GM21423 (cell line): ENCODE data around the gene MYO19.
"Not testable (repeated sequence)": the region's sequence is repeated elsewhere in the genome, so short reads cannot be mapped to it uniquely, and the experiment has no call there.

Experiments
- ATAC-seq: cut with Tn5 transposase; IDR thresholded peaks from one replicate; pipeline ENCODE4 v1.9.1; 2021; ENCODE audit warnings: mild to moderate bottlenecking, moderate library complexity; ENCODE audit not compliant: unreplicated experiment

MYO19 gene

DNA sequence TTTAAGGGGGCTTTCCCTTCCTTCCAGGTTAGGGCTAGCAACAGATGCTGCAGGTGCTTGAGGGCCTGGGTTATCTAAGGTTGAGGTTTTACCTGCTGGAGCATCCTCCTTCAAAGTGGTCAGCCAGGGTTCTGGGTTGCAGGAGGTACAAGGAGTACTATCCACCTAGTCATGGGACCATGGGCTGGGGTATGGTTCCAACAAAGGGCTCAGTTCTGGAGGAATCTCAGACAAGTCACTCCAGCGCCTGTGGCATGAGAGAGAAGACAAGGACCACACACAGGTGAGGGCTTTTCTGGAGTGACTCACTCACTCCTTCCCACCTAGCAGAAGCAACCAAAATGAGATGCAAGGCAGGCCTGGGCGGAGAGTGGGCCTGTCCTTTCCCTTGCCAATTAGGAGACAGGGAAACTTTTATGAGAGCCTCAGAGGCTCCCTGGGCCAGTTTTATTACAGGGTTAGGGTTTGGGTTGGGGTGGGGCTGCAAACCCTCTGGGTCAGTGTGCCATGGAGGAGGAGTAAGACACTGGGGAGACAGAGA, 2.2 kb downstream of the MYO19 start:
- no peak for ATAC-seq

- no peak for ATAC-seq
Measured at GRCh38 chr17:36529121-36529520, 5.5 kb downstream of the MYO19 start.

DNA sequence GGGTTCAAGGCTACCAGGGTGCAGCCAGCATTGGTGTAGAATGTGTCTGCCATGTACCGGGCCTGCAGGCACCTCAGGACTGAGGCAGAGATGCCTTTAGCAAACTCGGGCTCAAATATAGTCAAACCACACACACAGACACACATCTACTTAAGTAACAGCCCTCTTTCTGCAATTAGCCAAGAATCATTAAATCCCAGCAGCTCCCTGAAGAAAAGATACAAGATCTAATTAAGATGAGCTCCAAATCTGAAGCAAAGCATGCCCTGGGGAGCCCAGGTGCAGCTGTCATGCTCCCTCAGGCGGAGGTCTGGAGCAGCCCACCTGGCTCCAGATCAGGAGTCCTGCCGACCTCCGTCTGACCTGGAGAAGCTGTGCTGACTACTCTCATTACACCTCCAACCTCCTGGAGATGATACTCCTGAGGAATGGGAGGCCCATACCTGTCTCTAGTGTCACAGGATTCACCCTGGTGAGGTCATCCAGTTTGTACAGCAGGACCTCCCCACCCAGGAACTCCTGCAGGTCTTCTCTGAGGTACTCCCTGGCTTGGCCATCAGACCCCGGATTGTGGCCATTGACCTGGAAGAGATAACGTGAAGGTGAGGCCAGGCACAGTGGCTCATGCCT, 6.9 kb downstream of the MYO19 start:
- no peak for ATAC-seq

DNA sequence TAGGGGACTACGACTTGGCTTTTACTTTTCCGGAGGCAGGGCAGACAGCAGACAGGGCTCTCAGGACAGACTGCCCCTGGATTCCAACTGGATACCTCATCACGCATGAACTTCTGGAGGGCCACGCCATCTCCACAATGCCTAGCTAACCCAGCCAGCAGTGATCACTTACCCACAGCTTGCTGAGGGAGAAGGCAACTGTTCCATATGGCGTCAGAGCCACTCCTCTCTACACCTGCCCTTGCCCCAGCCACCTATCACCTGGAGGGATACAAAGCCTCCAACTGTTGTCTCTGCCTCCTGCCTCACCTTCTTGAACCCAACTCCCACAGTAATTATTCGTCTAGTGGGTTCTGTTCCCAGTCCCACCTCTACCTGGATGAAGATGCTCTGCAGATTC, 8.8 kb downstream of the MYO19 start:
- ATAC-seq: no peak

GRCh38 chr17:36525113-36525512, 9.6 kb downstream of the MYO19 start:
- no peak for ATAC-seq

DNA sequence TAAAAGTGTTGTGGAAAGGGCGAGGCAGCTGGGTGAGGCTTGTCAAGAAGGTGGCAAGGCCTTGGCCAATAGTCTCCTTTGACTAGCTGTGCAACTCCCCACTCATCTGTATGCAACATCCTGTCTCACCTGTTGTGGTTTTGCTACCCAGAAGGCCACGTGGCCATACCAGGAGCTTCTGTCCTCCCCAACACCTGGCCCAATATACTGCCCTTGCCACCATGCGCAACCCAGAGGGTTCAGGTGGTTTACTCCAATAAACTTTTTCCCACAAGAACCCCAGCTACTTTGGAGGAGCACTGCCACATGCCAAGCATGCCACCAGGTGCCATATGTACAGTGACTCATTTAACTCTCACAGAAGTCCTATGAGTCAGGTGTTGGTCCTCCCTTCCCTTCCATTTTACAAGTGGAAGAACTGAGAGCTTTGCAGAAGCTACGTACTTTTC, 10.2 kb downstream of the MYO19 start:
- ATAC-seq: no peak

DNA sequence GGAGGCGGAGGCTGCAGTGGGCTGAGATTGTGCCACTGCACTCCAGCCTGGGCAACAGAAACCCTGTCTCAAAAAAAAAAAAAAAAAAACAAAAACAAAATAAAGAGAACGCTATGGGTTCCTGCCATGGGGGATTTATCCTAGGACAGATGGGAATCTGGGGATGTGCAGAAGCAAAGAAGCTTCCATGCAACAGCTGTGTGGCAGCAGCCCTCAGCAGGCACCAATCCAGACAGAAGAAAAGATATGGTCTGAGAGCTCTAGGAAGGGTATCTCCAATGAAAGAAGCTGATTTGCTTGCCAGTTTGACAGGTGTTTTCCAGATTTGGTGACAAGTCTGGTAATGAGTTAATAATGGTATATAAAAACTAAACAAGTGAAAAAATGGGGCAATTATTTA, 11.6 kb downstream of the MYO19 start:
- no peak for ATAC-seq

- ATAC-seq: no peak
Measured at GRCh38 chr17:36515837-36516236, 18.8 kb downstream of the MYO19 start.

DNA sequence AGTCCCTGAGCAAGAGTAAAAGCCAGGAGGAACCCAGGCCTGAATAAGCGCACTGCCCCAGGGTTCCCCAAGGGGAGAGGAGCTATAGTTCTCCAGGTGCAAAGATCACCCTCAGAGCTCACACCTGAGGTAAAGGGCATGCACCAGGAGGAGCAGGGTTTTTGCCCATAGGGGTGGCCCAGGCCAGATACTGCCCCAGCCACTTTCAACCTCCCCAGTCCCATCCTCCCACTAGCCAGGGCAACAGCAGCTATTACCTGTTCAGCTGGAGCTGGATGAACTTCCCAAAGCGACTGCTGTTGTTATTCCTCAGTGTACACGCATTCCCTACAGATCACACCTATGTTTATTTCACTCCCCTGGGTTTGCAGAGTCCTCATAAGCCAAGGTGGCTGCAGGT, 19.8 kb downstream of the MYO19 start:
- ATAC-seq: no peak

- no peak for ATAC-seq
Measured at GRCh38 chr17:36512641-36513040, 22.0 kb downstream of the MYO19 start.

GRCh38 chr17:36511216-36511615, 23.5 kb downstream of the MYO19 start:
- ATAC-seq: no peak

- no peak for ATAC-seq
Measured at GRCh38 chr17:36510636-36511035, 24.0 kb downstream of the MYO19 start.

DNA sequence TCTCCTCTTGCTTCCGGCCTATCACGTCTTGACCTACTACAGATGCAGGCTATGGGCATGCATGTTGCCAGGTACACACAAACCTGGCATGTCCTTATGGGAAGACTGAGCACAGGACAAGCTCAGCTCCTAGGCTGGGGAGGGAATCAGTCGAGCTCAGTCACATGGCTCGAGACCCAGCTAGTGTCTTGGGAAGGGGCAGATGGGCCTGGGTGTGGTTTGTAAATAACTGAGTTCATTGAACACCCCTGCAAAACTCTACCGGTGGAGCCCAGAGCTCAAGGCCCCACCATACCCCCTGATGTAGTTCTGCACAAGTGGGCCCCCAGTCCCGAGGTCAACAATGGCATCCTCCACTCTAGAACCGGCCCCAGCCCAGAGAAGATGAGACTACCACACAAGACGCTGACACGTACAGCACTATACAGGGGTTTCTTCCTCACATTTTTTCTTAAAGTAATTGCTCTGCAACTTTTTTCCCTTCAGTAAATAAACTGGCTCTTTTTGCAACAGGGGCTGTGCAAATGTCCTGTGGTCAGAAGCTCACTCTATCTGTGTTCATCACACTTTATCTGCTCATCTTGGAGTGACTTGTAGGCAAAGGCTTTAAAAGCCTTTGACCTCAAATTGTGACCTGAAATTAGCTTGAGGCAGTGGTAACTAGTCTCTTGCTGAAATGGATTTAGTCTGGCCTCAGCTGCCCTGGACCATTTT, 25.2 kb downstream of the MYO19 start:
- ATAC-seq: no peak

GRCh38 chr17:36508439-36508838, 26.2 kb downstream of the MYO19 start:
- not testable (repeated sequence) for ATAC-seq

GRCh38 chr17:36507266-36507665, 27.4 kb downstream of the MYO19 start:
- no peak for ATAC-seq

- no peak for ATAC-seq
Measured at GRCh38 chr17:36506831-36507230, 27.8 kb downstream of the MYO19 start.

DNA sequence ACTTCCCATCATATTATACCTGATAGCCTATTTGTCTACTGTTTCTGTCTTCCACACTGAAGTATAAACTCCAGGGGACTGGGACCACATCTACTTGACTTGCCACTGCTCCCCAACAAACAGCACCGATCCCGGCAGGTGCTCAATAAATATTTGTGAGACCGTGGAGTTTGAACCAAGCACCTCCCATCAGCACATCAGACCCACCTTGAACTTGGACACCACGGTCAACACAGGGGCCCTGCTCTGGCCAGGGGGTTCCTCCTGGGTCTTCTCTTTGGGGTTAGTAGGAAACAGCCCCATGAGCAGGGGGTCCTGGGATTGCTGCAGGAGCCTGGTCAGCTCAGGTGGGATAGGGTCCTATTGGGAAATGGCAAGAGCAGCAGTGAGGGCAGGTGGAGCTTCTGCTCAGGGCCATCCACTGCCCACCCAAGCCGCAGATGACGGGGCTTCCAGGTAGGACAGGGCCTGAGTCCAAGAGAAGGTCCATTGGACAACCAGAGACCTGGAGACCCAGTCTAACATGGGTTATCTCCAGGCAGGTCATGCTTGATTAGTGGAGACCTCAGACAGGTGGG, 28.3 kb downstream of the MYO19 start:
- ATAC-seq: no peak

DNA sequence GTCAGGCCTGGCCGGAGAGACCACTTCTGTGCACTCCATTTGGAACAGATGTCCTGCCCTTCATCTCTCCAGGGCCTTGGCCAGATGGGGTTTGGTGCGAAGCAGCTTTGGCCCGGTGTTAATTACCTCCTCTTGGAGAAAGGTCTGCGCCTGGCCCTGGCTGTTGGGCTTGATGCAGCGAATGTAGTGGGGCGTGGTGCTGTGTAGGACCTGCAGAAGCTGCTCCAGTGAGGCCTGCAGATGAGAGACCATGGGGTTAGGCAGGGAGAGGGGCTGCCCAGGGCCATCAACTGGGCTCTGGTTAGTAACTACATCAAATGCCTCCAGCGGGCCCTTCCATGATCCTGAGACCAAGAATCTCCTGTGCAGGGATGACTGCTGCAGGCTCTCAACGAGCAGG, 29.5 kb downstream of the MYO19 start:
- no peak for ATAC-seq

DNA sequence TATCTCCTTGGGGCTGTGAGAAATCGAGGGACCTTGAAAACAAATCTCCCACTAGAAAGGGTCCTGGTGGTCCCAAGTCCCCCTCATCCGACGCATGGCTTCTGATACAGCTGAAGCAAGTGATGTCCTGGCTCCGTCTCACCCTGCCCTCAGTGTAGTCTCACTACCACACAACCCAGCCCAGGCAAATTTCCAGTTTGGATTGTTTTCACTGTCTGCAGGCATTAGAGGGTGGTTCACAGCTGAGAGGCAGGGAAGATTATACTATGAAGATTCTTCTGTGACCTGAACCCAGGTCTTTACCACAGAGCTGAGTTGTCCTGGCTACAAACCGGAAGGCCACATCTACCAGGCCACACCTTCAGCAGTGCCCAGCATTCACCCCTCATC, 30.5 kb downstream of the MYO19 start:
- ATAC-seq: no peak

- ATAC-seq: no peak
Measured at GRCh38 chr17:36503456-36504155, 31.1 kb downstream of the MYO19 start.

DNA sequence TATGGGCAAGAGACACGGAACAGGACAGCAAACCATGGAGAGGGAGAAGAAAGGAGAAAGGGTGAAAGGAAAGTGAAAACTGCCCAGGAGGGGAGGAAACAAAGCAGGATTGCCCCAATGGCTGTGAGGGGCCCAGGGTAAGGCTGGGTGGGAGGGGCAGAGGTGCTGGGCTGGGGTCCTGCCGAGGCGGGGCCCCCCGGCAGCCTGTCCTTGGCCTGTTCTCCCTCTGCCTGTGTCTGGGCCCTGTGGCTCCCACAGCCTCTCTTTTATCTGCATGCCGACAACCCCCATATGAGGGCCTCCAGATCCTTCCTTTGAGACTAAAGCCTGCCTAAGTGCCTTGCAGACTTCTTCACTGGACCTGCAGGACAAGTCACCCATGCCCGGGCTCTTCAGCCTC, 32.7 kb downstream of the MYO19 start:
- no peak for ATAC-seq

DNA sequence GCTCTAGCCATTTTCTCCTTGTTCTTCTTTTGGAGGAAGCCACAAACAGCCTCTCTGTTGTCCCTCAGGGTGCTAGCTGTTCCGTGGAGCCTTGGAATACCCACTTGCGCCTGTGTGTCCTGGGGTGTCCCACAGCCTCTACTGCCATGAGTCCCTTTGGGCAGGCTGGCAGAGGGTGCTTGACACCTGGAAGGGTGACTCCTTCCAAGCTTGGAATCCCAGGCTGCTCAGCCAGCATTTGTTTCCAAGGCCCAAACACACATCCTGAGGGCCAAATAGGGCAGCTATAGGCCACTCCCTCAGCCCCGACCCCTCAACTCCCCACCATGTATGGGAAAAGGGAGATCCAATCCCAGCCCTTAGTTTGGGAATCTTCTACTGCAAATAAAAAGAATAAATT, 33.3 kb downstream of the MYO19 start:
- no peak for ATAC-seq
